CD8-positive, alpha-beta memory T cell (primary cell): ENCODE measurements around the gene VWA8. TPM values are rescaled to one million over a fixed set of nuclear protein-coding genes. Genes with fewer than 3 reads are reported as not detected.

ENCODE experiments used
- CTCF ChIA-PET: fragments of 350-600 bp; sonication (Branson Sonifier 250); formaldehyde crosslinking; loops from one replicate; lab custom pipeline; 2021; ENCODE audit warnings: antibody characterized with exemption; lab: Charles Lee
- POLR2A ChIA-PET: fragments of 350-600 bp; sonication (Branson Sonifier 250); formaldehyde crosslinking; loops from one replicate; lab custom pipeline; 2021; ENCODE audit warnings: antibody characterized with exemption; lab: Charles Lee
- DNase-seq, 5 donors: peaks; one replicate each; pipeline versions ENCODE4 v3.0.0 to v3.0.0-alpha.2; 2020 to 2022; ENCODE audit warnings: mixed read lengths in 1 of 5
- H3K27ac ChIP-seq: one replicate; pipeline ENCODE4 v1.7.0; 2013; ENCODE audit warnings: low read depth, mild to moderate bottlenecking, low read length, moderate library complexity
- H3K27me3 ChIP-seq: 2 replicates; pipeline ENCODE4 v1.7.0; 2013; ENCODE audit warnings: low read length, mild to moderate bottlenecking; ENCODE audit not compliant: insufficient read depth, poor library complexity, severe bottlenecking
- H3K36me3 ChIP-seq: 2 replicates; pipeline ENCODE4 v1.7.0; 2013; ENCODE audit warnings: mild to moderate bottlenecking, low read length, moderate library complexity; ENCODE audit not compliant: insufficient read depth
- H3K4me1 ChIP-seq: 2 replicates; pipeline ENCODE4 v1.7.0; 2013; ENCODE audit warnings: mild to moderate bottlenecking, low read length, moderate library complexity; ENCODE audit not compliant: insufficient read depth
- H3K4me3 ChIP-seq: 2 replicates; pipeline ENCODE4 v1.7.0; 2013; ENCODE audit warnings: mild to moderate bottlenecking, low read length
- H3K9me3 ChIP-seq: 2 replicates; pipeline ENCODE4 v1.7.0; 2013; ENCODE audit warnings: mild to moderate bottlenecking, low read length
- H3K27ac Mint-ChIP-seq, 8 donors: one replicate each; pipeline ENCODE4 v1.8.0; 2020 to 2021; ENCODE audit warnings: mixed read lengths in 8 of 8, mild to moderate bottlenecking in 6 of 8, inconsistent platforms in 3 of 8, moderate library complexity in 3 of 8
- H3K27me3 Mint-ChIP-seq, 2 donors: one replicate each; pipeline ENCODE4 v1.8.0; 2020 to 2021; ENCODE audit warnings: mixed read lengths in 2 of 2, mild to moderate bottlenecking in 1 of 2, moderate library complexity in 1 of 2
- H3K36me3 Mint-ChIP-seq, 3 donors: one replicate each; pipeline ENCODE4 v1.8.0; 2020 to 2021; ENCODE audit warnings: mixed read lengths in 3 of 3, inconsistent platforms in 1 of 3, mild to moderate bottlenecking in 1 of 3
- H3K4me1 Mint-ChIP-seq, 3 donors: one replicate each; pipeline ENCODE4 v1.8.0; 2020 to 2021; ENCODE audit warnings: mixed read lengths in 3 of 3, inconsistent platforms in 1 of 3, mild to moderate bottlenecking in 1 of 3
- H3K4me3 Mint-ChIP-seq, 7 donors: one replicate each; pipeline ENCODE4 v1.8.0; 2020 to 2021; ENCODE audit warnings: mixed read lengths in 7 of 7, mild to moderate bottlenecking in 6 of 7, moderate library complexity in 4 of 7, inconsistent platforms in 2 of 7
- H3K9me3 Mint-ChIP-seq, 5 donors: one replicate each; pipeline ENCODE4 v1.8.0; 2020 to 2022; ENCODE audit warnings: mixed read lengths in 5 of 5, mild to moderate bottlenecking in 3 of 5, moderate library complexity in 2 of 5, inconsistent platforms in 1 of 5
- polyA plus RNA-seq: library from polyadenylated mRNA; unstranded; fragments of 300-500 nt; fragmentation: Illumina TruSeq; gene quantifications from one replicate; pipeline ENCODE4 v1.2.3, GENCODE V29; 2021
- total RNA-seq, 2 experiments: library from RNA; stranded (reverse); gene quantifications; one replicate each; pipeline ENCODE4 v1.2.3, GENCODE V29; 2021

The VWA8 gene
- total and polyA plus RNA-seq, 3 experiments from 2014 or later: 6.9 to 21.3 (median 21.2) TPM

DNA sequence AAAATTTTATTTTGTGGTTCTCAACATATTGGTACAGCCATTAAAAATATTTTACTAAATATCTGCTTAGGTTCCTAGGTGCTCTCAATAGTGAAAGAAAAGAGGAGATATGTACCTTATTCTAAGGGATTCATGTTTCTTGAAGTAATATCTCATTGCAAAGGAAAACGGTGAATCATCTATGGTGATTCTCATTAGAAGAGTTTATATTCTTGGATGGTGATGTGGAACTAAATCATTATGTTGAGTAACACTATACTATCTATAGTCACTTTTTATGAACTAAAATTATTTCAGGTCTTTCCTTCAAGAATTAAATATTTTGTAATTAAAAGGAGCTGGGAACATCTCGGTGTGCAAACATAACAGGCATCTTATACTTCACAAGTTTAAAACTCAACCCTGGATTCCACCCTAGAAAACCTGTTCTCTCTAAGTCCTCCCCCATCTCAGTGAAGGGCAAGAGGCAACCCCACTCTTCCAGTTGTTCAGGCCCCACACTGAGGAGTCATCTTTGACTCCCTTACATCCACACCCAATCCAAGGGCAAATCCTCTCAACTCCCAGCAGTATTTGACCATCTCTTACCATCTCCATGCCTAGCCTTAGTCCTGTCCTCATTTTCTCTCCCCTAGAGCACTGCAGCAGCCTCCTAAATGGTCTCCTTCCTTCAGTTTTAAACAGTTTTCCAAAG lies 363.4 kb downstream of the VWA8 start:
- ChIA-PET POLR2A (no interaction called here), CTCF (no interaction called here)
- Histone ChIP-seq H3K4me1 (no peaks in the 10 kb centered on the region), H3K4me3 (no peak overlapping the region), H3K9me3 (no peaks in the 10 kb centered on the region), H3K36me3 (no peaks in the 10 kb centered on the region), H3K27ac (no peak overlapping the region), H3K27me3 (no peaks in the 10 kb centered on the region)
- H3K36me3 Mint-ChIP-seq: peaks cover 23 to 26% (median 26%) of the 10 kb centered on the region in 3 donors
- no peaks in the 10 kb centered on the region for H3K9me3 Mint-ChIP-seq
- DNase-seq: no peak
- H3K4me1 Mint-ChIP-seq: peaks cover 11 to 23% (median 20%) of the 10 kb centered on the region in 3 donors
- H3K27me3 Mint-ChIP-seq: no peaks in the 10 kb centered on the region
- no peak overlapping the region for H3K4me3 Mint-ChIP-seq
- peak overlapping the region in 6 of 8 donors; percentile 2 to 94 (median 68) for H3K27ac Mint-ChIP-seq

DNA sequence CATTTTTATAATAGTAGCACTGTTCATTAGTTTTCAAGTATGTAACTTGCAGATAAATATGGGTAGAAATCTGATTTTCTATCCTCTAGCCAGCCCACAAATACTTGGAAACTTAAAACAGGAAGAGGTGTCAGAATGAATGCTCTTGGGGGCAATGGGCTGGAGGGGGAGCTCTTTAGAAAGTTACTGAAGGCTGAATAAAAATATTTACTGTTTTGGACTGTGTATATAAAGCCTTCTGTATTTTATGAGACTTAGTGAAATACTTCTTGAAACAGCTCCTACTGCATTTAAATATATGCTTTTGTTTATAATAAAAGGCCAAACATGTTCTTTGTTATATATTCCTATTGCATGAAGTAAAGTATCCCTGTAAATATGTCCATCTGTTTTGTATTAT lies 364.7 kb downstream of the VWA8 start:
- Histone ChIP-seq H3K4me1 (no peaks in the 10 kb centered on the region), H3K27me3 (no peaks in the 10 kb centered on the region), H3K27ac (no peak overlapping the region), H3K36me3 (no peaks in the 10 kb centered on the region), H3K9me3 (no peaks in the 10 kb centered on the region), H3K4me3 (no peak overlapping the region)
- Mint-ChIP-seq H3K9me3 (no peaks in the 10 kb centered on the region), H3K36me3 (peaks cover 21 to 24% (median 22%) of the 10 kb centered on the region in 3 donors), H3K4me3 (no peak overlapping the region), H3K27ac (peak overlapping the region in 1 of 8 donors; percentile 5), H3K27me3 (no peaks in the 10 kb centered on the region), H3K4me1 (peaks cover 11 to 23% (median 20%) of the 10 kb centered on the region in 3 donors)
- CTCF ChIA-PET: no interaction called here
- DNase-seq: no peak
- POLR2A ChIA-PET: no interaction called here

DNA sequence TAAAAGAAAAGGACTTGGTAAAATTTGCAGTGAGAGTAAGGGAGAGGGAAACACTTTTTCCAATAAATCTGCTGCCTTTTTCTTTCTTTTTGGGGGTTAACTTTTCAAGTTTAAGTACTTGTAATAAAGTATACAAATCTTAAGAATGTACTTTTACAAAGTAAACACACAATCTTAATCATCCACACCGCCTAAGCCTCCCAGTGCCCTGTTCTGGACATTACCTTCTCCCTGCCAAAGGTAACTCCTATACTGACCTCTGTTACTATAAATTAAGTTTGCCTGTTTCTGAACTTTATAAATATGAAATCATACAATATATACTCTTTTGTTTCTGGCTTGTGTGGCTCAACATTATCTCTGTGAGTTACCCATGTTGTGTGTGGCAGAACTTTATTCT lies 365.6 kb downstream of the VWA8 start:
- ChIA-PET CTCF (no interaction called here), POLR2A (no interaction called here)
- Histone ChIP-seq H3K4me3 (no peak overlapping the region), H3K36me3 (no peaks in the 10 kb centered on the region), H3K27ac (no peak overlapping the region), H3K4me1 (no peaks in the 10 kb centered on the region), H3K9me3 (no peaks in the 10 kb centered on the region), H3K27me3 (no peaks in the 10 kb centered on the region)
- H3K4me3 Mint-ChIP-seq: no peak overlapping the region
- H3K36me3 Mint-ChIP-seq: peaks cover 12 to 21% (median 16%) of the 10 kb centered on the region in 3 donors
- H3K27me3 Mint-ChIP-seq: no peaks in the 10 kb centered on the region
- H3K9me3 Mint-ChIP-seq: no peaks in the 10 kb centered on the region
- no peak for DNase-seq
- peak overlapping the region in 1 of 8 donors; percentile 22 for H3K27ac Mint-ChIP-seq
- H3K4me1 Mint-ChIP-seq: peaks cover 11 to 23% (median 20%) of the 10 kb centered on the region in 3 donors

DNA sequence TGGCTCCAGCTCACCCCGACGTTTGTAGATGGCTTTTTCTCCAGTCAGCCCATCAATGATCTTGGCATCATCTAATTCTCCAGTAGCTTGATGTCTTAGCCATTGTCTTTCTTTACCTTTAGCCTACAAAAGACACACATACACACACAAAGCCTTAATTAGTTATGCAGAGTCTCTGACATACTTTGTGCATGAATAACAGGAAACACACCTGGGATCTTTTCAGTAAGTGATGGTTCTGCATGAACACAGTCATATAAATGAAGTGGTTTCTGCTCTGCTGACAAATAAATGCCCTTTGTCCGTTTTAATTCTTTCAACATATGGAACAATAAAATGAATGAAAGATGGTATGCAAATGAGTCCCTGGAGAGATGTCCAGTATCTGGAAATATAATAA lies 370.3 kb downstream of the VWA8 start:
- ChIA-PET CTCF (no interaction called here), POLR2A (no interaction called here)
- no peaks in the 10 kb centered on the region for H3K27me3 Mint-ChIP-seq
- Histone ChIP-seq H3K4me3 (no peak overlapping the region), H3K36me3 (no peaks in the 10 kb centered on the region), H3K27ac (no peak overlapping the region), H3K27me3 (no peaks in the 10 kb centered on the region), H3K4me1 (no peaks in the 10 kb centered on the region), H3K9me3 (no peaks in the 10 kb centered on the region)
- H3K9me3 Mint-ChIP-seq: no peaks in the 10 kb centered on the region
- no peaks in the 10 kb centered on the region for H3K4me1 Mint-ChIP-seq
- DNase-seq: no peak
- H3K36me3 Mint-ChIP-seq: peaks cover 13 to 44% (median 20%) of the 10 kb centered on the region in 3 donors
- H3K4me3 Mint-ChIP-seq: no peak overlapping the region
- peak overlapping the region in 1 of 8 donors; percentile 60 for H3K27ac Mint-ChIP-seq

DNA sequence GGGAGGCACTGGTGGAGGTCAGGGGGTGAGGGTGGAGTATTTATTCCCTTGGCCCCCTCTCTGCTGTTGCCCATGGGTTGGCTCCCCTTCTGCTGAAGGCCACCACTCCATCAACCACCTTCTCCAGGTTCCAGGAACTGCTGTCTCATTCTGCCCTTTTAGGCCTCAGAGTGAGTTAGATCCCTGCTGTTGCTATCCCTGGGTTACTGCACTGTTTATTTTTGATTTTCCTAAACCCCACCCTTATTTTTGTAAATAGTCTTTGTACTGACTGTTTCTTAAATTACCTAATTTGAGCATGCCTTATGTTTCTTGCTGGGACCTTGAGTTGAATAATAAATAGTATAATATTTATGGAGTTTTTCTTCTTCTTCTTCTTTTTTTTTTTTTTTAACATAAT lies 370.8 kb downstream of the VWA8 start:
- no peaks in the 10 kb centered on the region for H3K9me3 Mint-ChIP-seq
- ChIA-PET POLR2A (no interaction called here), CTCF (no interaction called here)

DNA sequence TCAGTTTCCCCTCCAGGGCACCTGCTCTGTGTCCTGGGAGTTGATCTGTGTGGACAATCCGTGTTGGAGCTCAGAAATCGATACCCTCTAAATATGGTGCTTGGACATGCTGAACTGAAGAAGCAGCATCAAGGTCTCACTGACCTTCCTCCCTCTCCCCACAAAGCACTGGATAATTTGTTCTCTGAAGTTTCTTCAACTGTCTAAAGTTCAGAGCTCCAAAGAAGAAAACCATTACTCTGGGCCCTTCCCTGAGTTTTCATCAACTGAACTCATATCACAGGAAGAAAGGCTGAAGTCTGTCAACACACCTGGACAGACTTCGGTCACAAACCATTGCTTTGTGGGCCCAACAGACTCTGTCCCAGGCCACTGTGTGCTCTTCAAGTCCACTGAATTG lies 371.5 kb downstream of the VWA8 start:
- H3K9me3 ChIP-seq: no peaks in the 10 kb centered on the region
- no peaks in the 10 kb centered on the region for H3K9me3 Mint-ChIP-seq
- ChIA-PET POLR2A (no interaction called here), CTCF (interaction anchor here (1.2 kb wide), 1 partner anchor 178 kb away, joined by 3 read pairs; no protein-coding TSS in a partner anchor)
- no peak overlapping the region for H3K27ac Mint-ChIP-seq
- peaks cover 17 to 51% (median 25%) of the 10 kb centered on the region in 3 donors for H3K36me3 Mint-ChIP-seq
- no peaks in the 10 kb centered on the region for H3K27me3 ChIP-seq
- no peak overlapping the region for H3K27ac ChIP-seq
- H3K36me3 ChIP-seq: no peaks in the 10 kb centered on the region
- H3K4me3 ChIP-seq: no peak overlapping the region
- DNase-seq: no peak
- no peaks in the 10 kb centered on the region for H3K4me1 Mint-ChIP-seq
- no peaks in the 10 kb centered on the region for H3K4me1 ChIP-seq
- no peak overlapping the region for H3K4me3 Mint-ChIP-seq
- no peaks in the 10 kb centered on the region for H3K27me3 Mint-ChIP-seq

More for the DNA sequence above, 370.8 kb downstream of the VWA8 start:
- peak overlapping the region in 2 of 8 donors; percentile 1 to 60 for H3K27ac Mint-ChIP-seq
- Histone ChIP-seq H3K36me3 (no peaks in the 10 kb centered on the region), H3K4me1 (no peaks in the 10 kb centered on the region), H3K27me3 (no peaks in the 10 kb centered on the region), H3K9me3 (no peaks in the 10 kb centered on the region), H3K27ac (no peak overlapping the region), H3K4me3 (no peak overlapping the region)
- no peaks in the 10 kb centered on the region for H3K27me3 Mint-ChIP-seq
- no peaks in the 10 kb centered on the region for H3K4me1 Mint-ChIP-seq
- H3K36me3 Mint-ChIP-seq: peaks cover 13 to 45% (median 20%) of the 10 kb centered on the region in 3 donors
- no peak overlapping the region for H3K4me3 Mint-ChIP-seq
- DNase-seq: no peak

- no peak for DNase-seq
- Histone ChIP-seq H3K4me1 (no peaks in the 10 kb centered on the region), H3K4me3 (no peak overlapping the region), H3K27ac (no peak overlapping the region), H3K36me3 (no peaks in the 10 kb centered on the region), H3K27me3 (no peaks in the 10 kb centered on the region), H3K9me3 (no peaks in the 10 kb centered on the region)
- Mint-ChIP-seq H3K27me3 (no peaks in the 10 kb centered on the region), H3K36me3 (peaks cover 17 to 54% (median 25%) of the 10 kb centered on the region in 3 donors), H3K4me3 (no peak overlapping the region), H3K27ac (peak overlapping the region in 1 of 8 donors; percentile 40), H3K9me3 (no peaks in the 10 kb centered on the region), H3K4me1 (no peaks in the 10 kb centered on the region)
- POLR2A ChIA-PET: no interaction called here
- CTCF ChIA-PET: interaction anchor here (1.2 kb wide), 1 partner anchor 177 kb away, joined by 3 read pairs; no protein-coding TSS in a partner anchor
These were observed 372.0 kb downstream of the VWA8 start for GRCh38 chr13:41588899-41589298.

DNA sequence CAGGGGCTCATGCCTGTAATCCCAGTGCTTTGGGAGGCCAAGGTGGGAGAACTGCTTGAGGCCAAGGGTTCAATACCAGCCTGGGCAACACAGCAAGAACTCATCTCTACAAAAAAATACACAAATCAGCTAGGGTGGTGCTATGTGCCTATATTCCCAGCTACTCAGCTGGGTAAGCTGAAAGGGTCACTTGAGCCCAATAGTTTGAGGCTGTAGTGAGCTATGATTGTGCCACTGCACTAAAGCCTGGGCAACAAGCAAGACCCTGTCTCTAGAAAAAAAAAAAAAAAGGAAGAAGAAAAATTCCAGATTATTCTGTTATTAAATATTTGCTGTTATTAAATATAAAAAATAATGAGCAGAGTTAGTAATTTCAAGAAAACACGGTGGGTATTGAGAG lies 372.5 kb downstream of the VWA8 start:
- Mint-ChIP-seq H3K27ac (peak overlapping the region in 2 of 8 donors; percentile 43 to 64), H3K36me3 (peaks cover 15 to 54% (median 22%) of the 10 kb centered on the region in 3 donors), H3K4me3 (no peak overlapping the region), H3K4me1 (no peaks in the 10 kb centered on the region), H3K9me3 (no peaks in the 10 kb centered on the region), H3K27me3 (no peaks in the 10 kb centered on the region)
- Histone ChIP-seq H3K27ac (no peak overlapping the region), H3K4me1 (no peaks in the 10 kb centered on the region), H3K4me3 (no peak overlapping the region), H3K9me3 (no peaks in the 10 kb centered on the region), H3K27me3 (no peaks in the 10 kb centered on the region), H3K36me3 (no peaks in the 10 kb centered on the region)
- POLR2A ChIA-PET: interaction anchor here (1.1 kb wide), 1 partner anchor 130 kb away, joined by 6 read pairs; no protein-coding TSS in a partner anchor
- CTCF ChIA-PET: interaction anchor here (1.2 to 2.8 kb wide), 2 partner anchors 130 to 177 kb away, joined by 3 to 13 read pairs; partner anchors contain the start of gene RGCC
- DNase-seq: no peak
